ENCODE results near the gene EAF2.

DNA sequence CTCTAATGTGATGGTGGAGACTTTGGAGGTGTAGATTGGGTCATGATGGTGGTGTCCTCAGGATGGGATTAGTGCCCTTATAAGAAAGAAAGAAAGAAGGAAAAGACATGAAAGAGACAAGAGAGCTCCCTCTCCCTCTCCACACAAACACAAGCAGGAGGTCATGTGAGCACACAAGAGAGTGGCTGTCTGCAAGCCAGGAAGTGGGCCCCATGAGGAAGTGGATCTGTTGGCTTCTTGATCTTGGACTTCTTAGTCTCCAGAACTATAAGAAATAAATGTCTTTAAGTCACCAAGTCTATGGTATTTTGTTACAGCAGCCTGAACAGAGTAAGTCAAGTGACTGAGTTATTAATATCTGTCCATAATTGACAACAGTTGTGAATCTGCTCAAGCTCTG, 17.3 kb upstream of the EAF2 start:
- no peak for TF ChIP-seq POLR2A (IDR thresholded peaks at IDR 0.05)
- TF ChIP-seq, protein P1, sequence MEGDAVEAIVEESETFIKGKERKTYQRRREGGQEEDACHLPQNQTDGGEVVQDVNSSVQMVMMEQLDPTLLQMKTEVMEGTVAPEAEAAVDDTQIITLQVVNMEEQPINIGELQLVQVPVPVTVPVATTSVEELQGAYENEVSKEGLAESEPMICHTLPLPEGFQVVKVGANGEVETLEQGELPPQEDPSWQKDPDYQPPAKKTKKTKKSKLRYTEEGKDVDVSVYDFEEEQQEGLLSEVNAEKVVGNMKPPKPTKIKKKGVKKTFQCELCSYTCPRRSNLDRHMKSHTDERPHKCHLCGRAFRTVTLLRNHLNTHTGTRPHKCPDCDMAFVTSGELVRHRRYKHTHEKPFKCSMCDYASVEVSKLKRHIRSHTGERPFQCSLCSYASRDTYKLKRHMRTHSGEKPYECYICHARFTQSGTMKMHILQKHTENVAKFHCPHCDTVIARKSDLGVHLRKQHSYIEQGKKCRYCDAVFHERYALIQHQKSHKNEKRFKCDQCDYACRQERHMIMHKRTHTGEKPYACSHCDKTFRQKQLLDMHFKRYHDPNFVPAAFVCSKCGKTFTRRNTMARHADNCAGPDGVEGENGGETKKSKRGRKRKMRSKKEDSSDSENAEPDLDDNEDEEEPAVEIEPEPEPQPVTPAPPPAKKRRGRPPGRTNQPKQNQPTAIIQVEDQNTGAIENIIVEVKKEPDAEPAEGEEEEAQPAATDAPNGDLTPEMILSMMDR (IDR thresholded peaks at IDR 0.05), result no peak

All from breast epithelium (tissue), 3 donors.